Measurements from ENCODE around the gene CCDC159. TPM values are rescaled to one million over a fixed set of nuclear protein-coding genes. Genes with fewer than 3 reads are reported as not detected.

The CCDC159 gene
- polyA plus RNA-seq, 1 of the 3 experiments (the other 2 are of a cell fraction): 25.2 TPM

DNA sequence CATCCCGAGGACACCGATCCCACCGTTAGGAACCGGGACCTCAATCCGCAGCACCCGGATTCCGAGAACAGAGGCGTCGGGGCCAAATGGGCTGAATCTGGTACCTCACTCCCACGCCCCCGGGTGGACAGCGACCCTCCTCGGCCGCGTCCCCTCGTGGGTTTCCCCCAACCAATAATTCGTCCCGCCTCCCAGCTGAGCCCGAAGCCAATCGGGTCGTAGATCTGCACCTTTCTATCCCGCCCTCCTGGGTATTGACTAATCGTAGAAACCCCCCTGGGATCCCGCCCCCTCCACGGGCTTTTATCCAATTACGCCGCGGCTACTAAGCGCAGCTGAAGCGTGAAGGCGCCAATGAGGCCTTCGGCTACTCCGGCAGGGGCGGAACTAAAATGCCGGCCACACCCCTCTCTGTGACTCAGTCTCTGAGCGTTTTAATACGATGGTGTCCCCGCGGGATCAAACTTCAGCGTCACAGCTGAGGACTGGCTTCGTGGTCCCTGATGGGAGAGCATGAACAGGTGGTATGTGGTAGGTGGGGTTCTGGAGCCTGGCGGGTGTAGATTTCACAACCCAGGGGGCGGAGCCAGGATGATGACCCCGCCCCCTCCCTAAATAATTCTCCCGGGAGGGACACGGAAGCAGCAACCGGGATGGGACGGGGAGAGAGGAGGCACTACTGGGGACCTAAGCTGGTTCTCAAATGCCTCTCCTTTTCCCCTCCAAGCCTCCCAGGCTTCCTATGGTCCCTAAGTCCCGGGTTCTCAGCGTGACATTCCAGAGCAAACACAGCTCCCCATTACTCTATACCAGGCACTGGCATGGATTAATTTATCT lies at the start of gene CCDC159, which contains the start of gene TMEM205 (continued):
- TF ChIP-seq, protein P1, sequence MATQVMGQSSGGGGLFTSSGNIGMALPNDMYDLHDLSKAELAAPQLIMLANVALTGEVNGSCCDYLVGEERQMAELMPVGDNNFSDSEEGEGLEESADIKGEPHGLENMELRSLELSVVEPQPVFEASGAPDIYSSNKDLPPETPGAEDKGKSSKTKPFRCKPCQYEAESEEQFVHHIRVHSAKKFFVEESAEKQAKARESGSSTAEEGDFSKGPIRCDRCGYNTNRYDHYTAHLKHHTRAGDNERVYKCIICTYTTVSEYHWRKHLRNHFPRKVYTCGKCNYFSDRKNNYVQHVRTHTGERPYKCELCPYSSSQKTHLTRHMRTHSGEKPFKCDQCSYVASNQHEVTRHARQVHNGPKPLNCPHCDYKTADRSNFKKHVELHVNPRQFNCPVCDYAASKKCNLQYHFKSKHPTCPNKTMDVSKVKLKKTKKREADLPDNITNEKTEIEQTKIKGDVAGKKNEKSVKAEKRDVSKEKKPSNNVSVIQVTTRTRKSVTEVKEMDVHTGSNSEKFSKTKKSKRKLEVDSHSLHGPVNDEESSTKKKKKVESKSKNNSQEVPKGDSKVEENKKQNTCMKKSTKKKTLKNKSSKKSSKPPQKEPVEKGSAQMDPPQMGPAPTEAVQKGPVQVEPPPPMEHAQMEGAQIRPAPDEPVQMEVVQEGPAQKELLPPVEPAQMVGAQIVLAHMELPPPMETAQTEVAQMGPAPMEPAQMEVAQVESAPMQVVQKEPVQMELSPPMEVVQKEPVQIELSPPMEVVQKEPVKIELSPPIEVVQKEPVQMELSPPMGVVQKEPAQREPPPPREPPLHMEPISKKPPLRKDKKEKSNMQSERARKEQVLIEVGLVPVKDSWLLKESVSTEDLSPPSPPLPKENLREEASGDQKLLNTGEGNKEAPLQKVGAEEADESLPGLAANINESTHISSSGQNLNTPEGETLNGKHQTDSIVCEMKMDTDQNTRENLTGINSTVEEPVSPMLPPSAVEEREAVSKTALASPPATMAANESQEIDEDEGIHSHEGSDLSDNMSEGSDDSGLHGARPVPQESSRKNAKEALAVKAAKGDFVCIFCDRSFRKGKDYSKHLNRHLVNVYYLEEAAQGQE (IDR thresholded peaks at IDR 0.05; ENCODE audit: low read depth, low read length): no peak; the same call in 1 of the 2 replicates
- TF ChIP-seq FOSL2 (IDR thresholded peaks at IDR 0.05; ENCODE audit: borderline replicate concordance, low read depth): peak; percentile 78; the same call in 1 of the 2 replicates
- TF ChIP-seq RAD21 (IDR thresholded peaks at IDR 0.05; ENCODE audit: low read length): no peak
- no peak; the same call in 1 of the 2 replicates for TF ChIP-seq JUND (IDR thresholded peaks at IDR 0.05)
- TF ChIP-seq, protein P2, sequence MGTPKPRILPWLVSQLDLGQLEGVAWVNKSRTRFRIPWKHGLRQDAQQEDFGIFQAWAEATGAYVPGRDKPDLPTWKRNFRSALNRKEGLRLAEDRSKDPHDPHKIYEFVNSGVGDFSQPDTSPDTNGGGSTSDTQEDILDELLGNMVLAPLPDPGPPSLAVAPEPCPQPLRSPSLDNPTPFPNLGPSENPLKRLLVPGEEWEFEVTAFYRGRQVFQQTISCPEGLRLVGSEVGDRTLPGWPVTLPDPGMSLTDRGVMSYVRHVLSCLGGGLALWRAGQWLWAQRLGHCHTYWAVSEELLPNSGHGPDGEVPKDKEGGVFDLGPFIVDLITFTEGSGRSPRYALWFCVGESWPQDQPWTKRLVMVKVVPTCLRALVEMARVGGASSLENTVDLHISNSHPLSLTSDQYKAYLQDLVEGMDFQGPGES (IDR thresholded peaks at IDR 0.05; ENCODE audit: low read depth, low read length): peak; percentile 77
- TF ChIP-seq, protein P3, sequence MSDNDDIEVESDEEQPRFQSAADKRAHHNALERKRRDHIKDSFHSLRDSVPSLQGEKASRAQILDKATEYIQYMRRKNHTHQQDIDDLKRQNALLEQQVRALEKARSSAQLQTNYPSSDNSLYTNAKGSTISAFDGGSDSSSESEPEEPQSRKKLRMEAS (IDR thresholded peaks at IDR 0.05; ENCODE audit: low read depth): peak; percentile 92
- peak; percentile 92 for TF ChIP-seq CHD2 (IDR thresholded peaks at IDR 0.05; ENCODE audit: low read length, partially characterized antibody)
- TF ChIP-seq, protein P4, sequence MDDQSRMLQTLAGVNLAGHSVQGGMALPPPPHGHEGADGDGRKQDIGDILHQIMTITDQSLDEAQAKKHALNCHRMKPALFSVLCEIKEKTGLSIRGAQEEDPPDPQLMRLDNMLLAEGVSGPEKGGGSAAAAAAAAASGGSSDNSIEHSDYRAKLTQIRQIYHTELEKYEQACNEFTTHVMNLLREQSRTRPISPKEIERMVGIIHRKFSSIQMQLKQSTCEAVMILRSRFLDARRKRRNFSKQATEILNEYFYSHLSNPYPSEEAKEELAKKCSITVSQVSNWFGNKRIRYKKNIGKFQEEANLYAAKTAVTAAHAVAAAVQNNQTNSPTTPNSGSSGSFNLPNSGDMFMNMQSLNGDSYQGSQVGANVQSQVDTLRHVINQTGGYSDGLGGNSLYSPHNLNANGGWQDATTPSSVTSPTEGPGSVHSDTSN (IDR thresholded peaks at IDR 0.05): peak; percentile 85
- no peak for TF ChIP-seq RXRA (IDR thresholded peaks at IDR 0.05; ENCODE audit: borderline replicate concordance, low read depth)
- TF ChIP-seq YY1 (IDR thresholded peaks at IDR 0.05; ENCODE audit: low read depth): peak; percentile 35; the same call in 1 of the 2 replicates
- TF ChIP-seq GATA2 (CRISPR knock-in tag; IDR thresholded peaks at IDR 0.05): no peak

DNA sequence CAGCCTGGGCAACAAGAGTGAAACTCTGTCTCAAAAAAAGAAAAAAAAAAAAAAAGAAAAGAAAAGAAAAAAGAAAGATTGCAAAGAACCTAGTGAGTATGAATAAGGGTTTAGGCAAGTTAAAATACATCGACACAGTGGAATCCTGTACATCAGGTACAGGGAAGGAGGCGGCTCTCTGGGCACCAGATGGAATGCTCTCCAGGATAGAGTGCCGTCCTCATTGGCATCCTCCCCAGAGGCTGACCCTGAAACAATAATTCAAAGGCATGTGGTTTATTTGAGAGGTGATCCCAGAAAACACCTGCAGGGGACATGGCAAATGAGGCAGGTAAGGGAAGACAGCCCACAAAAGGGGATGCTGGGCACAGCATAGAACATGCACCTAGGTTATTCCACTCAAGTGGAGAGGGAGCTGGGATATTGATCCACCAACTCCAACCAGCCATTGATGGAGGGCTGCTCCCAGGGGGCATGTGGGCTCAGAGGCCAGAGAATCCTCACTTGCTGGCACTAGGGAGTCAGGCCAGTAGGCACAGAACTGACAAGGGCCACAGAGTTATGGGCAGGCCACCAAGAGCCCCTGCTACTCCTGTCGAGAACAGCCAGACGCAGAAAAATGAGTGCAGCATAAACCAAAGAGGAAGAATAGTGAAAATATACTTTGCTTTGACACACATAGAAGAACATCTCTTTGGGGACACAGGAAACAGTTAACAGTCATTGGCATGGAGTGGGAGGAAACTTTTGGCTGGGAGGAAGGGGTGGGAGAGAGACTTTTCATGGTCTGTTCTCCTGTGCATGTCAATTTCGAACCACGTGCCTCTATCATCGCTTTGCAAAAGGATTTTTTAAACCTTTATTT lies 46.1 kb upstream of the CCDC159 start:
- H3F3A ChIP-seq (replicated peaks; ENCODE audit: insufficient read depth): peaks cover 4% of the 10 kb centered on the region
- no peak overlapping the region for H3K27ac ChIP-seq (ENCODE audit: low read depth in 2 of 2, low read length in 1 of 2)
- H3K79me2 ChIP-seq (ENCODE audit: insufficient read depth): no peaks in the 10 kb centered on the region
- H3K36me3 ChIP-seq (replicated peaks in 1 of 2; ENCODE audit: control insufficient read depth in 1 of 2, insufficient read depth in 2 of 2, low read length in 1 of 2): no peaks in the 10 kb centered on the region
- H3K4me3 ChIP-seq (ENCODE audit: low read depth in 2 of 2, low read length in 1 of 2): no peak overlapping the region
- WGBS (ENCODE audit: low lambda C conversion rate): 81% methylated on average over 8 of the region's 8 CpGs
- H3K4me1 ChIP-seq (ENCODE audit: control insufficient read depth in 1 of 2, insufficient read depth in 2 of 2, low read depth in 1 of 2, low read length in 1 of 2): no peaks in the 10 kb centered on the region; a peak in 1 of 4 replicates
- no peak overlapping the region for H3K9ac ChIP-seq
- H3K4me2 ChIP-seq: no peak overlapping the region
- no peaks in the 10 kb centered on the region for H3K27me3 ChIP-seq (ENCODE audit: insufficient read depth)
- H4K20me1 ChIP-seq (ENCODE audit: insufficient read depth): no peaks in the 10 kb centered on the region
- ChIA-PET POLR2A (no interaction called here), CTCF (no interaction called here)
- H3K9me2 ChIP-seq: no peaks in the 10 kb centered on the region
- no peaks in the 10 kb centered on the region for H3K9me3 ChIP-seq
- no peak for DNase-seq
- no peak overlapping the region for H2AFZ ChIP-seq (ENCODE audit: low read depth)
- TF ChIP-seq TAF1 (IDR thresholded peaks at IDR 0.05; ENCODE audit: borderline replicate concordance, low read depth, low read length) (no peak), SMC3 (IDR thresholded peaks at IDR 0.05; ENCODE audit: low read depth, low read length) (no peak), FOXJ3 (CRISPR knock-in tag; IDR thresholded peaks at IDR 0.05) (no peak), MEF2A (IDR thresholded peaks at IDR 0.05; ENCODE audit: borderline replicate concordance, low read depth) (no peak), GATA2 (CRISPR knock-in tag; IDR thresholded peaks at IDR 0.05) (no peak), JUND (IDR thresholded peaks at IDR 0.05) (no peak), EP300 (IDR thresholded peaks at IDR 0.05; ENCODE audit: borderline replicate concordance in 1 of 2, low read depth in 1 of 2, low read length in 1 of 2) (no peak), RXRA (IDR thresholded peaks at IDR 0.05; ENCODE audit: borderline replicate concordance, low read depth) (no peak), NRF1 (IDR thresholded peaks at IDR 0.05; ENCODE audit: low read depth, low read length) (no peak)
- TF ChIP-seq, protein P4 (IDR thresholded peaks at IDR 0.05): no peak
- TF ChIP-seq, protein P3 (IDR thresholded peaks at IDR 0.05; ENCODE audit: low read depth): no peak
- TF ChIP-seq, protein P5, sequence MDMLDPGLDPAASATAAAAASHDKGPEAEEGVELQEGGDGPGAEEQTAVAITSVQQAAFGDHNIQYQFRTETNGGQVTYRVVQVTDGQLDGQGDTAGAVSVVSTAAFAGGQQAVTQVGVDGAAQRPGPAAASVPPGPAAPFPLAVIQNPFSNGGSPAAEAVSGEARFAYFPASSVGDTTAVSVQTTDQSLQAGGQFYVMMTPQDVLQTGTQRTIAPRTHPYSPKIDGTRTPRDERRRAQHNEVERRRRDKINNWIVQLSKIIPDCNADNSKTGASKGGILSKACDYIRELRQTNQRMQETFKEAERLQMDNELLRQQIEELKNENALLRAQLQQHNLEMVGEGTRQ (IDR thresholded peaks at IDR 0.05; ENCODE audit: borderline replicate concordance, low read depth, low read length): no peak
